ENCODE measurements around the gene C11orf42. TPM values are rescaled to one million over a fixed set of nuclear protein-coding genes. Genes with fewer than 3 reads are reported as not detected.

C11orf42 gene
- total RNA-seq, 4 donors from 2014 or later: not detected

DNA sequence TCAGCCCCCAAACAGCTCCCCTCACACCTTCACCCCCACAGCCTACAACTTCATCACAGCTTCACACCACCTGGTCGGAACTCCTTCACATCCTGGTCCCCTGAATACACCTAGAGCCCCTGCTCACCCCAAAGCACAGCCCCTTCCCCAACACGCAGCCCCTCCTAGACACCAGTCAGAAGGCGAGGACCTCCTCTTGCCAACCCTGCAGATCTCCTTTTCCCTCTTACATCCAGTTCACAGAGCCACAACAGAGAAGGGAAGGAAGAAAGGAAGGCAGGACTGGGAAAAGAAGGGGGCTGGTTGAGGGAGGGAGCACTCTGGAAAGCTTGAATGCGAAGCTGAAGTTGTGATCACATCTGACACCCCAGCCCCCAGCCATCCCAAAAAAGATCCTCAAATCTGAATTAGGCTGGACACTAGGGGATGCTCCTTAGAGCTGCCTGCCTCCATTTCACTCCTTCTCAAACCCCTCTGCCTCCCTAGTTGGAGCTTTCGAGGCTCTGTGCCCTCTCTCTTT is 54.9 kb downstream of the C11orf42 start:
- 49 to 56% methylated on average over 5 of the region's 5 CpGs for WGBS, 2 donors
- no peak overlapping the region for H3K4me3 ChIP-seq
- H3K27ac ChIP-seq: no peak overlapping the region
- no peaks in the 10 kb centered on the region for H3K9me3 ChIP-seq
- peaks cover 0 to 19% (median 17%) of the 10 kb centered on the region in 4 donors for H3K4me1 ChIP-seq
- DNase-seq (ENCODE audit: low spot score in 2 of 2): no peak
- peaks cover 0 to 58% of the 10 kb centered on the region in 2 donors for H3K27me3 ChIP-seq
- no peaks in the 10 kb centered on the region for H3K36me3 ChIP-seq
- TF ChIP-seq EP300 (IDR thresholded peaks at IDR 0.05) (no peak), POLR2A (IDR thresholded peaks at IDR 0.05) (no peak)
- TF ChIP-seq, protein P1, sequence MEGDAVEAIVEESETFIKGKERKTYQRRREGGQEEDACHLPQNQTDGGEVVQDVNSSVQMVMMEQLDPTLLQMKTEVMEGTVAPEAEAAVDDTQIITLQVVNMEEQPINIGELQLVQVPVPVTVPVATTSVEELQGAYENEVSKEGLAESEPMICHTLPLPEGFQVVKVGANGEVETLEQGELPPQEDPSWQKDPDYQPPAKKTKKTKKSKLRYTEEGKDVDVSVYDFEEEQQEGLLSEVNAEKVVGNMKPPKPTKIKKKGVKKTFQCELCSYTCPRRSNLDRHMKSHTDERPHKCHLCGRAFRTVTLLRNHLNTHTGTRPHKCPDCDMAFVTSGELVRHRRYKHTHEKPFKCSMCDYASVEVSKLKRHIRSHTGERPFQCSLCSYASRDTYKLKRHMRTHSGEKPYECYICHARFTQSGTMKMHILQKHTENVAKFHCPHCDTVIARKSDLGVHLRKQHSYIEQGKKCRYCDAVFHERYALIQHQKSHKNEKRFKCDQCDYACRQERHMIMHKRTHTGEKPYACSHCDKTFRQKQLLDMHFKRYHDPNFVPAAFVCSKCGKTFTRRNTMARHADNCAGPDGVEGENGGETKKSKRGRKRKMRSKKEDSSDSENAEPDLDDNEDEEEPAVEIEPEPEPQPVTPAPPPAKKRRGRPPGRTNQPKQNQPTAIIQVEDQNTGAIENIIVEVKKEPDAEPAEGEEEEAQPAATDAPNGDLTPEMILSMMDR (IDR thresholded peaks at IDR 0.05): no peak

Other genes starting within 250 kb of the C11orf42 start
- gene OR56A5, start 237.1 kb upstream of the C11orf42 start, total RNA-seq: not detected
- not detected for gene OR52L1, start 218.6 kb upstream of the C11orf42 start, total RNA-seq
- not detected for gene OR56A4, start 198.6 kb upstream of the C11orf42 start, total RNA-seq
- gene OR56A1, start 174.8 kb upstream of the C11orf42 start, total RNA-seq: not detected
- not detected for gene OR56B4, start 97.9 kb upstream of the C11orf42 start, total RNA-seq
- gene OR52B2, start 35.2 kb upstream of the C11orf42 start, total RNA-seq: 1 to 10 TPM in 1 of 4 donors, not detected in 3; 1.2 TPM
- not detected for gene OR52W1, start 6.3 kb upstream of the C11orf42 start, total RNA-seq
- 100 to 1,000 TPM in 1 of 4 donors, 10 to 100 TPM in 3; 30.4 to 144 (median 56.4) TPM for gene FHIP1B, start 29.1 kb downstream of the C11orf42 start, total RNA-seq
- gene CNGA4, start 33.5 kb downstream of the C11orf42 start, total RNA-seq: under 1 TPM in 1 of 4 donors, not detected in 3; 0.59 TPM
- gene CCKBR, start 54.3 kb downstream of the C11orf42 start, total RNA-seq: not detected
- gene CAVIN3, start 114.9 kb downstream of the C11orf42 start, total RNA-seq: 100 to 1,000 TPM; 270 to 598 (median 556) TPM
- gene SMPD1, start 184.9 kb downstream of the C11orf42 start, total RNA-seq: 10 to 100 TPM; 23.1 to 39.8 (median 30.3) TPM
- gene APBB1, start 213.5 kb downstream of the C11orf42 start, total RNA-seq: 10 to 100 TPM; 56.1 to 67.6 (median 62.8) TPM
- gene HPX, start 235.4 kb downstream of the C11orf42 start, total RNA-seq: 1 to 10 TPM; 1.0 to 7.5 (median 4.8) TPM

Data from tibial nerve (tissue), 4 donors.